Mesenchymal stem cell (in vitro differentiated cells and primary cell): Measurements from ENCODE around the gene MAP4K4.

Experiments
- DNase-seq: peaks from one replicate; pipeline ENCODE4 v3.0.0-alpha.2; 2013
- H2AFZ ChIP-seq: one replicate; pipeline ENCODE4 v1.6.1; 2013; ENCODE audit warnings: low read depth, mild to moderate bottlenecking, control low read depth, inconsistent platforms, low read length, moderate library complexity
- H2AK5ac ChIP-seq: 2 replicates; pipeline ENCODE4 v1.6.1; 2013; ENCODE audit warnings: low read length, moderate library complexity, mild to moderate bottlenecking, inconsistent platforms; ENCODE audit not compliant: severe bottlenecking
- H2BK120ac ChIP-seq: one replicate; pipeline ENCODE4 v1.6.1; 2013; ENCODE audit warnings: low read depth, mild to moderate bottlenecking, inconsistent platforms, low read length, moderate library complexity
- H2BK12ac ChIP-seq, 2 experiments: one replicate each; pipeline ENCODE4 v1.6.1; 2013; ENCODE audit warnings: inconsistent platforms in 2 of 2, low read length in 2 of 2, mild to moderate bottlenecking in 2 of 2, moderate library complexity in 2 of 2, control low read depth in 1 of 2
- H2BK15ac ChIP-seq: one replicate; pipeline ENCODE4 v1.6.1; 2013; ENCODE audit warnings: mild to moderate bottlenecking, low read depth, inconsistent platforms; ENCODE audit not compliant: poor library complexity, severe bottlenecking
- H2BK5ac ChIP-seq: 2 replicates; pipeline ENCODE4 v1.6.1; 2013; ENCODE audit warnings: low read depth, mild to moderate bottlenecking, low read length, control low read depth, inconsistent platforms; ENCODE audit not compliant: poor library complexity, severe bottlenecking
- H3K14ac ChIP-seq, 2 experiments: one replicate each; pipeline ENCODE4 v1.6.1; 2013; ENCODE audit warnings: inconsistent platforms in 2 of 2, low read length in 2 of 2, control low read depth in 1 of 2, mild to moderate bottlenecking in 1 of 2, moderate library complexity in 1 of 2
- H3K18ac ChIP-seq, 2 experiments: one replicate each; pipeline ENCODE4 v1.6.1; 2013; ENCODE audit warnings: inconsistent platforms in 2 of 2, low read length in 2 of 2, control low read depth in 1 of 2, low read depth in 1 of 2, mild to moderate bottlenecking in 1 of 2
- H3K23ac ChIP-seq, 2 experiments: one replicate each; pipeline ENCODE4 v1.6.1; 2013; ENCODE audit warnings: inconsistent platforms in 2 of 2, low read length in 2 of 2, mild to moderate bottlenecking in 2 of 2, moderate library complexity in 2 of 2, control low read depth in 1 of 2
- H3K27ac ChIP-seq: 2 replicates; pipeline ENCODE4 v1.5.1; 2013; ENCODE audit warnings: mild to moderate bottlenecking, moderate library complexity, low read length, control low read depth, inconsistent platforms; ENCODE audit not compliant: poor library complexity, severe bottlenecking
- H3K27me3 ChIP-seq, 2 experiments: 2 replicates each; pipeline versions ENCODE4 v1.6.1 to v1.7.0; 2013; ENCODE audit warnings: low read length in 2 of 2, mild to moderate bottlenecking in 2 of 2, moderate library complexity in 2 of 2, control low read depth in 1 of 2, inconsistent platforms in 1 of 2; ENCODE audit not compliant: control insufficient read depth in 1 of 2, insufficient read depth in 1 of 2
- H3K36me3 ChIP-seq, 2 experiments: 2 replicates each; pipeline versions ENCODE4 v1.6.1 to v1.7.0; 2013; ENCODE audit warnings: low read length in 2 of 2, control low read depth in 1 of 2, inconsistent platforms in 1 of 2, low read depth in 1 of 2, mild to moderate bottlenecking in 1 of 2; ENCODE audit not compliant: insufficient read depth in 2 of 2, control insufficient read depth in 1 of 2
- H3K4ac ChIP-seq, 2 experiments: one replicate each; pipeline ENCODE4 v1.6.1; 2013; ENCODE audit warnings: inconsistent platforms in 2 of 2, low read length in 2 of 2, mild to moderate bottlenecking in 2 of 2, moderate library complexity in 2 of 2, control low read depth in 1 of 2, low read depth in 1 of 2
- H3K4me1 ChIP-seq: 2 replicates; pipeline ENCODE4 v1.6.1; 2013; ENCODE audit warnings: low read depth, low read length, control low read depth; ENCODE audit not compliant: control insufficient read depth, insufficient read depth
- H3K4me2 ChIP-seq: 2 replicates; pipeline ENCODE4 v1.6.1; 2013; ENCODE audit warnings: low read length, mild to moderate bottlenecking, inconsistent platforms; ENCODE audit not compliant: poor library complexity, severe bottlenecking
- H3K4me3 ChIP-seq, 2 experiments: 2 replicates each; pipeline versions ENCODE4 v1.5.1 to v1.7.0; 2013; ENCODE audit warnings: low read length in 2 of 2, mild to moderate bottlenecking in 2 of 2, control low read depth in 1 of 2, low read depth in 1 of 2; ENCODE audit not compliant: insufficient read depth in 1 of 2
- H3K79me1 ChIP-seq: replicated peaks from 2 replicates; pipeline ENCODE4 v1.6.1; 2013; ENCODE audit warnings: mild to moderate bottlenecking, control low read depth, low read length, inconsistent platforms; ENCODE audit not compliant: poor library complexity, severe bottlenecking
- H3K9ac ChIP-seq: 2 replicates; pipeline ENCODE4 v1.7.0; 2013; ENCODE audit warnings: mild to moderate bottlenecking, low read length, moderate library complexity
- H3K9me3 ChIP-seq: 2 replicates; pipeline ENCODE4 v1.7.0; 2013; ENCODE audit warnings: mild to moderate bottlenecking, low read length; ENCODE audit not compliant: control insufficient read depth
- H4K8ac ChIP-seq: one replicate; pipeline ENCODE4 v1.6.1; 2013; ENCODE audit warnings: inconsistent platforms, mild to moderate bottlenecking, low read length, moderate library complexity
- H4K91ac ChIP-seq: one replicate; pipeline ENCODE4 v1.6.1; 2013; ENCODE audit warnings: mild to moderate bottlenecking, low read length, inconsistent platforms
- WGBS: methylation state at CpG from one replicate; pipeline ENCODE4 v1.1.7; 2013; ENCODE audit warnings: mixed read lengths; 5-methylcytosine and 5-hydroxymethylcytosine counted together

Gene MAP4K4

DNA sequence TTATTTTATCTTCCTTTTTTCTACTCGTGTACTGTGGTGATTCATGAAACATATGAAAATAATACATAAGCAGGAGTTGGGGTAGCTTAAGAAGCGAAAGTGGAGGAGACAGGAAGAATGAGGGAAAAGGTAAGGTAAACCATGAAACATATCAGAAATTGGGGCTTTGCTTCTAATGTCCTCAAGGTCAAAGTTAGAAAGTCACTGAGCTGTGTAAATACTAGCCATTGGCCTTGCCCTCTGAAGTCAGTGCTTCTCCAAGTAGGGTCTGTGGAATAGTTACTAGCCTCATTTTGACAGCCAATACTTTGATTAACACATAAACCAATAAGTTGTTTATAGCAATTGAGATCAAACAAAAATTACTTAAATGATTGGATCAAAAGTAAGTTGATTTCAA is 117.2 kb downstream of the MAP4K4 start:
- H3K36me3 ChIP-seq = peaks cover 0 to 33% of the 10 kb centered on the region in 2 experiments
- no peak overlapping the region for H3K23ac ChIP-seq
- H2AK5ac ChIP-seq = no peak overlapping the region
- no peak overlapping the region for H3K18ac ChIP-seq
- H3K9me3 ChIP-seq = no peaks in the 10 kb centered on the region
- 99% methylated on average over 2 of the region's 2 CpGs for WGBS
- no peak overlapping the region for H2AFZ ChIP-seq
- H3K4me3 ChIP-seq = no peak overlapping the region
- H2BK5ac ChIP-seq = no peak overlapping the region
- H2BK12ac ChIP-seq = no peak overlapping the region
- H3K27ac ChIP-seq = no peak overlapping the region
- H3K9ac ChIP-seq = no peak overlapping the region
- H3K27me3 ChIP-seq = no peaks in the 10 kb centered on the region
- H2BK120ac ChIP-seq = no peak overlapping the region
- H3K4me1 ChIP-seq = peaks cover 15% of the 10 kb centered on the region
- no peak overlapping the region for H3K14ac ChIP-seq
- H3K79me1 ChIP-seq = peaks cover 9% of the 10 kb centered on the region
- H2BK15ac ChIP-seq = no peak overlapping the region
- no peak overlapping the region for H3K4me2 ChIP-seq
- no peak overlapping the region for H3K4ac ChIP-seq
- H4K91ac ChIP-seq = no peak overlapping the region
- H4K8ac ChIP-seq = no peak overlapping the region
- no peak for DNase-seq

DNA sequence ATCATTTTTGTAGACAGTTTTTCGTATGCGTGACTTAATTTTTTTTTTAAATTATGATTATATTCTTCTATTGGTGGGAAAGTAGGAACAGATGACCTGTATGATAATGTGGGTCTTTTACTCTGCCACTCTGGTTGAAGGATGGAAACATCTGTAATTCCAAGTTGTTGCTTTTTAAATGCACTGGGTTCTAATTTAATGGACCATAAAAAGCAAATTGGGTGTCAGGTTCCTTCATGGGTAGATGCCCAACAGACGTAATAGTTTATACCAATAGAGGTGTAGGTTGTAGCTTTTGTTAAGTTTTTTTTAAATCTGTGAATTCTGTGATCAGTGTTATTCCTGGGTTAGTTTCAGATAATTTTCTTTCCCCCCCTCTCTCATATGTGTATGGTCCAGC is 117.6 kb downstream of the MAP4K4 start:
- Histone ChIP-seq H3K18ac (no peak overlapping the region), H2AK5ac (no peak overlapping the region), H4K91ac (no peak overlapping the region), H2BK120ac (no peak overlapping the region), H3K4ac (no peak overlapping the region), H3K27me3 (no peaks in the 10 kb centered on the region), H2BK12ac (no peak overlapping the region), H3K4me3 (no peak overlapping the region), H4K8ac (no peak overlapping the region), H3K27ac (no peak overlapping the region), H3K9ac (no peak overlapping the region), H3K9me3 (no peaks in the 10 kb centered on the region), H3K23ac (no peak overlapping the region), H3K36me3 (peaks cover 0 to 31% of the 10 kb centered on the region in 2 experiments), H3K79me1 (peaks cover 9% of the 10 kb centered on the region), H2BK15ac (no peak overlapping the region), H3K4me1 (peaks cover 15% of the 10 kb centered on the region), H2AFZ (no peak overlapping the region), H3K14ac (no peak overlapping the region), H2BK5ac (no peak overlapping the region), H3K4me2 (no peak overlapping the region)
- WGBS = 92% methylated on average over 3 of the region's 3 CpGs
- DNase-seq = no peak

DNA sequence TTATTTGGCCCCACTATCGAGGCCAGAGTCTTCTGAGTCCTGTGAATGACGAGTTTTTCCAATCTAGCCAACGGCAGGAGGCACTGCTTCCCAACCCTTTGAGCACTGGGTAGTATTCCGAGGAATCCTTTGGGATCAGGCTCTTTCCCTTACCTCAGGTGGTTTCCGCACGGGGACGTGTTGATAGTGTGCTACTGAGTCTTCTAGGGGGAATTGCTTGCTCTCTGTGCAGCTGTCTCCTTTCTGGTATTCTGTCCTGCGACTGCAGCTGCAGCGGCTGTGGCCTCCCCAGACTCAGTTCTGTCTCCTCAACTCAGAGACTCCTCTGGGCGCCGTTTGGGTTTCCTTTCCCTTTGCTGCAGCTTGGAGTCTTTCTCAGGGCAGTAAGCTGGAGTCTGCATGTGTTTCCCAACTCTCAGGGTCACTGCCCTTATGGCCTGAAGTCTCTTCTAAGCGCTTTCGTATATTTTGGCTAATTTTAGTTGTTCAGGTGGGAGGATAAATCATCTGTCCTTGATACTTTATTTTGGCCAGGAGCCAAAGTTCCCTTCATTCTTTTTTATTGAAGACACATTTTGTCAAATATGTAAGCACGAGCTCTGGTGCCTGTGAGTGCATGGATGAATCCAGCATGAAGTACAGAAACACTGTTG is 118.4 kb downstream of the MAP4K4 start:
- Histone ChIP-seq H2AFZ (no peak overlapping the region), H4K91ac (no peak overlapping the region), H3K79me1 (peaks cover 9% of the 10 kb centered on the region), H2BK120ac (no peak overlapping the region), H3K4ac (no peak overlapping the region), H3K4me3 (peak overlapping the region in 1 of 2 experiments; percentile 9), H3K4me2 (no peak overlapping the region), H3K23ac (no peak overlapping the region), H3K27ac (peak overlapping the region; percentile 2), H2BK15ac (no peak overlapping the region), H4K8ac (no peak overlapping the region), H3K9ac (no peak overlapping the region), H3K27me3 (no peaks in the 10 kb centered on the region), H3K14ac (no peak overlapping the region), H3K9me3 (no peaks in the 10 kb centered on the region), H2BK12ac (no peak overlapping the region), H2AK5ac (no peak overlapping the region), H2BK5ac (no peak overlapping the region), H3K36me3 (peaks cover 0 to 31% of the 10 kb centered on the region in 2 experiments), H3K18ac (peak overlapping the region in 1 of 2 experiments; percentile 67), H3K4me1 (peaks cover 18% of the 10 kb centered on the region)
- peak; percentile 43 for DNase-seq
- WGBS = 71% methylated on average over 14 of the region's 14 CpGs

DNA sequence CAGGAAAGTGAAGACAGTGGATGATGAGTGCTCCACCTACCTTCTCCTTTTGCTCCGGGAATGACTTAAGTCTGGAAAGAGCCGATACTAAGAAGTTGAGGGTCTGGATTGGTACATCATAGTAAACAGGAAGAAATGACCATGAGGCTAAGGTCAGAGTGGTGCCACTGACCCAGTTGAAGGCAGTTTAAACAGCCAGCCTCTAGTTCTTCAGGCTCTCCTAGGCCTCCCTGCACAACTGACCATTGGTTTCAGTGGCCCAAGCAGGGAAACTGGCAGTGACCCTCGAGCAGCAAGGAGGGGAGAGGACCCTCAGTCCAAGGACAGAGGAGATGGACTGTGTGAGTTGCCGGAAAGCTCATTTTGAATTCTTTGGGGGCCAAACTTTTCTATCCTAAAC is 119.1 kb downstream of the MAP4K4 start:
- Histone ChIP-seq H2AFZ (no peak overlapping the region), H3K27ac (no peak overlapping the region), H3K23ac (peak overlapping the region in 1 of 2 experiments; percentile 70), H3K14ac (peak overlapping the region in 1 of 2 experiments; percentile 94), H2BK12ac (peak overlapping the region in 1 of 2 experiments; percentile 70), H3K4me1 (peaks cover 15% of the 10 kb centered on the region), H3K4me3 (no peak overlapping the region), H3K4me2 (no peak overlapping the region), H4K8ac (no peak overlapping the region), H2AK5ac (peak overlapping the region; percentile 84), H3K79me1 (peaks cover 5% of the 10 kb centered on the region), H2BK15ac (no peak overlapping the region), H3K9ac (no peak overlapping the region), H2BK5ac (no peak overlapping the region), H3K4ac (peak overlapping the region in 1 of 2 experiments; percentile 38), H3K18ac (peak overlapping the region in 1 of 2 experiments; percentile 76), H4K91ac (peak overlapping the region; percentile 48), H3K27me3 (no peaks in the 10 kb centered on the region), H3K9me3 (no peaks in the 10 kb centered on the region), H2BK120ac (no peak overlapping the region), H3K36me3 (peaks cover 0 to 31% of the 10 kb centered on the region in 2 experiments)
- no peak for DNase-seq
- 55% methylated on average over 2 of the region's 4 CpGs for WGBS
